Natural killer cell (primary cell): ENCODE measurements around the gene ALOX15B. TPM values are rescaled to one million over a fixed set of nuclear protein-coding genes. Genes with fewer than 3 reads are reported as not detected.

Experiments used
- ATAC-seq, 3 donors: fragments of 150-1000 bp in 2 of 3; fragments of 200-7000 bp in 1 of 3; cut with Tn5 transposase; 1 replicate in 1 of 3; 2 replicates in 2 of 3; pipeline ENCODE4 v1.10.0; 2021; ENCODE audit warnings: mild to moderate bottlenecking in 2 of 3, moderate library complexity in 2 of 3
- DNase-seq, 2 donors: peaks; one replicate each; pipeline versions ENCODE4 v3.0.0 to v3.0.0-alpha.2; 2013 to 2021; ENCODE audit warnings: mixed read lengths in 1 of 2
- H3K27ac ChIP-seq: one replicate; pipeline ENCODE4 v1.5.1; 2013; ENCODE audit warnings: mild to moderate bottlenecking, low read length
- H3K27me3 ChIP-seq: one replicate; pipeline ENCODE4 v1.6.1; 2013; ENCODE audit warnings: low read length; ENCODE audit not compliant: control insufficient read depth, insufficient read depth
- H3K36me3 ChIP-seq: one replicate; pipeline ENCODE4 v1.6.1; 2013; ENCODE audit warnings: low read length; ENCODE audit not compliant: control insufficient read depth, insufficient read depth
- H3K4me1 ChIP-seq: one replicate; pipeline ENCODE4 v1.6.1; 2013; ENCODE audit warnings: low read length; ENCODE audit not compliant: control insufficient read depth, insufficient read depth
- H3K4me3 ChIP-seq: one replicate; pipeline ENCODE4 v1.5.1; 2013; ENCODE audit warnings: low read length
- H3K9me3 ChIP-seq: one replicate; pipeline ENCODE4 v1.6.1; 2013; ENCODE audit warnings: low read length; ENCODE audit not compliant: control insufficient read depth, insufficient read depth
- H3K27ac Mint-ChIP-seq, 2 donors: one replicate each; pipeline ENCODE4 v1.8.0; 2022; ENCODE audit warnings: mild to moderate bottlenecking in 2 of 2, mixed read lengths in 2 of 2, moderate library complexity in 1 of 2
- H3K27me3 Mint-ChIP-seq, 2 donors: one replicate each; pipeline ENCODE4 v1.8.0; 2022; ENCODE audit warnings: low read depth in 2 of 2, mixed read lengths in 2 of 2
- H3K36me3 Mint-ChIP-seq: one replicate; pipeline ENCODE4 v1.8.0; 2022; ENCODE audit warnings: mixed read lengths
- H3K4me1 Mint-ChIP-seq, 2 donors: one replicate each; pipeline ENCODE4 v1.8.0; 2022; ENCODE audit warnings: mixed read lengths in 2 of 2
- H3K4me3 Mint-ChIP-seq: one replicate; pipeline ENCODE4 v1.8.0; 2022; ENCODE audit warnings: mild to moderate bottlenecking, moderate library complexity, mixed read lengths
- H3K9me3 Mint-ChIP-seq, 2 donors: one replicate each; pipeline ENCODE4 v1.8.0; 2022; ENCODE audit warnings: mixed read lengths in 2 of 2
- WGBS: methylation state at CpG from one replicate; pipeline ENCODE4 v1.1.7; 2013; ENCODE audit warnings: missing lambda C conversion rate; ENCODE audit not compliant: insufficient coverage; 5-methylcytosine and 5-hydroxymethylcytosine counted together
- intact Hi-C: fragments of 100-400 bp; cut with micrococcal nuclease; formaldehyde crosslinking; loops from one replicate; pipeline ENCODE4 v1.14.2; 2022
- total RNA-seq, 4 donors: library from RNA; stranded (reverse); fragments of 120-200 nt in 1 of 4; gene quantifications; one replicate each; pipeline versions ENCODE4 v1.2.3 to v1.2.4, GENCODE V29; 2013 to 2022
- TF ChIP-seq, protein P1 (sequence below): fragments of 200-600 bp; IDR thresholded peaks from one replicate; pipeline ENCODE4 v1.8.0; 2022; ENCODE audit warnings: antibody characterized with exemption

ALOX15B gene
- total RNA-seq, 3 donors from 2014 or later (not counting 1 experiment from before 2014, with no cell fraction given) = not detected

DNA sequence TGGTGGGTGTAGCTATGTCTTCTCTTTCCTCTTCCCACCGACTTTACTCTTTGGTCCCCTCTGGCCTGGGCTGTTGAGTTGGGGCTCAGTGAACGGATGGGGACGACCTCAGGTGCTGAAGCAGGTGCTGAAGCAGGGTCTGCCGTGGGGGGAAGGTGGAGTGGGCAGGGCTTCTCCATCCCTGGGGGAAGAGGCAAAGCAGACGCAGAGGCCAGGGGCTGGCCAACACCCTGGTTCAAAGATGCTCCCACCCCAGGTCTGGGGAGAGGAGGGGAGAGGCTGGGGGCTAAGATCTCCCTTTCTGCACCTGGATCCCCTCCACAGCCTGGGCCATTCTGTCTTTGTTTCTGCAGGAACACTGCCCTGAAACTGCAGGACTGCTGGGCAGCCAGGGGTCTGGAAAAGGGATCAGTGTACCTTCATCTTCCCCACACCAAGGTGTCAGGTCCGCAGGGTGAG is 25.7 kb downstream of the ALOX15B start:
- Histone ChIP-seq H3K4me3 (no peak overlapping the region), H3K27ac (no peak overlapping the region), H3K27me3 (peaks cover 19% of the 10 kb centered on the region), H3K4me1 (peaks cover 13% of the 10 kb centered on the region), H3K9me3 (no peaks in the 10 kb centered on the region), H3K36me3 (no peaks in the 10 kb centered on the region)
- no peak overlapping the region for H3K27ac Mint-ChIP-seq
- 61% methylated on average over 5 of the region's 6 CpGs for WGBS
- H3K27me3 Mint-ChIP-seq = peaks cover 28 to 40% of the 10 kb centered on the region in 2 donors
- no peak for DNase-seq
- intact Hi-C loops = loop anchor here (5.0 kb wide), 1 partner anchor 238 kb away; no protein-coding TSS in a partner anchor
- no peak for ATAC-seq
- H3K36me3 Mint-ChIP-seq = no peaks in the 10 kb centered on the region
- TF ChIP-seq, protein P1, sequence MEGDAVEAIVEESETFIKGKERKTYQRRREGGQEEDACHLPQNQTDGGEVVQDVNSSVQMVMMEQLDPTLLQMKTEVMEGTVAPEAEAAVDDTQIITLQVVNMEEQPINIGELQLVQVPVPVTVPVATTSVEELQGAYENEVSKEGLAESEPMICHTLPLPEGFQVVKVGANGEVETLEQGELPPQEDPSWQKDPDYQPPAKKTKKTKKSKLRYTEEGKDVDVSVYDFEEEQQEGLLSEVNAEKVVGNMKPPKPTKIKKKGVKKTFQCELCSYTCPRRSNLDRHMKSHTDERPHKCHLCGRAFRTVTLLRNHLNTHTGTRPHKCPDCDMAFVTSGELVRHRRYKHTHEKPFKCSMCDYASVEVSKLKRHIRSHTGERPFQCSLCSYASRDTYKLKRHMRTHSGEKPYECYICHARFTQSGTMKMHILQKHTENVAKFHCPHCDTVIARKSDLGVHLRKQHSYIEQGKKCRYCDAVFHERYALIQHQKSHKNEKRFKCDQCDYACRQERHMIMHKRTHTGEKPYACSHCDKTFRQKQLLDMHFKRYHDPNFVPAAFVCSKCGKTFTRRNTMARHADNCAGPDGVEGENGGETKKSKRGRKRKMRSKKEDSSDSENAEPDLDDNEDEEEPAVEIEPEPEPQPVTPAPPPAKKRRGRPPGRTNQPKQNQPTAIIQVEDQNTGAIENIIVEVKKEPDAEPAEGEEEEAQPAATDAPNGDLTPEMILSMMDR = no peak
- no peaks in the 10 kb centered on the region for H3K9me3 Mint-ChIP-seq
- H3K4me1 Mint-ChIP-seq = no peaks in the 10 kb centered on the region
- H3K4me3 Mint-ChIP-seq = no peak overlapping the region

DNA sequence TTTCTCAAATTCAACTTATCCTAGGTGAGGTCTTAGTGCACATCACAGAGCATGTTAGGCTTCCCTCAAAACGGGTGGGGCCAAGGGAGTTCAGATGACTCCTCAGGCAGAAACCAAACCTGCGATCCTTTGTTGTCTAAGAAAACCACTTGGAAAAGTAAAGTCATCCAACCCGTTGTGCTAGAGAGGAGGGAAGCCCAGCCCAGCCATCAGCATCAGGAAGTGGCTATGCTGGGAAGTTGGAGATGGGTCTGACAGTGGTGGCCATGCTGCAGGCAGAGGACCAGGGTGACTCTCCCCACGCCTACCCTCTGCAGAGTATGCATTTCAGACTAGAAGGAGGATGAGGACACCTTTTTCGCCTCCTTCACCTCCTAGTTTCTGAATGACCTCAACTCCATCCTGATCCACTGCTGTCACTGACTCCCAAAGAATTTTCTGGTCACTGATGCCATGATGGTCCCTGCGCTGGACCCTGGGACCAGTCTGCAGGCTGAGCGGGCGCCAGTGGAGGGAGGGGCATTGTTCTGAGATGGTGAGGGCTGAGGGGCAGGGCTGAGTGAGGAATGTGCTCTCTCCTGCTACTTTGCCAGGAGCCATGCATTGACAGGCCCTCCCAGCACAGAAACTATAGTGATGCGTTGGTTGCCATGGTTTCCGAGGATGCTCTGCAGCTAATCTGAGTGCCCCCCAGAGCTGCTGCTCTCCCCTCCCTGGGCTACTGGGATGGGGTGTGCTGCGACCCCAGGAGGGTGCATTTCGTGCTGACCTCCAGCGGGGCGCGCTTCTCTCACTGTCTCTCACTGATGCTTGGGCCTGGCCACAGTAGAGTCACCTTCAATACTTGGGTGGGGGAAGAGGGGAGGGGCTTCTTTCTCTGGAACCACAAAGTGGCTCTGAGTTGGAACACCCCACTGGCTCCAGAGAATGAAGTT is 28.2 kb downstream of the ALOX15B start:
- ATAC-seq (no peak), DNase-seq (no peak)
- Mint-ChIP-seq H3K27ac (no peak overlapping the region), H3K9me3 (no peaks in the 10 kb centered on the region), H3K27me3 (peaks cover 30 to 35% of the 10 kb centered on the region in 2 donors), H3K4me3 (no peak overlapping the region), H3K36me3 (no peaks in the 10 kb centered on the region), H3K4me1 (peaks cover 0 to 5% of the 10 kb centered on the region in 2 donors)
- intact Hi-C loops = no loop called here
- H3K4me3 ChIP-seq = no peak overlapping the region
- H3K36me3 ChIP-seq = no peaks in the 10 kb centered on the region
- H3K4me1 ChIP-seq = peaks cover 19% of the 10 kb centered on the region
- H3K27me3 ChIP-seq = peaks cover 27% of the 10 kb centered on the region
- no peak overlapping the region for H3K27ac ChIP-seq
- TF ChIP-seq, protein P1 = no peak
- no peaks in the 10 kb centered on the region for H3K9me3 ChIP-seq
- WGBS = 80% methylated on average over 11 of the region's 15 CpGs

DNA sequence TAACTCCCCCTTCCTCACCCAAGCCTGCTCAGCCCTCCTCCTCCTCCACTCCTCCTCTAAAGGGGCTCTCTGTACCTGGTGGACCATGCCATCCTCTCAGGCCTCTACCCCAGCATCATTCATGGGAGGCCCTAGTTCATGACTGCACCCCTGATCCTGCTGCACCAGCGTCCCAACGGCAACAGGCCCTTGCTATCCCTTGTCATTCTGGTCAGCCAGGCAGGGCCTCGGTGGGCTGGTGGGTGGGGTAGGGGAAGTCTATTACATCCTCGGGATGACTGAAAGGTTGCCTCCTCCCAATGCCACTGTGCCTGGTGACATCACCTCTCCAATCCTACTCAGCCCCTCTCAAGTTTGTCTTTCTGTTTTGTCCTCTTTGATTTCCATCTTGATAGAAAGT is 28.9 kb downstream of the ALOX15B start:
- no peak overlapping the region for H3K27ac Mint-ChIP-seq
- Histone ChIP-seq H3K27ac (no peak overlapping the region), H3K36me3 (no peaks in the 10 kb centered on the region), H3K4me1 (peaks cover 26% of the 10 kb centered on the region), H3K4me3 (no peak overlapping the region), H3K27me3 (peaks cover 27% of the 10 kb centered on the region), H3K9me3 (no peaks in the 10 kb centered on the region)
- intact Hi-C loops = no loop called here
- H3K9me3 Mint-ChIP-seq = no peaks in the 10 kb centered on the region
- no peaks in the 10 kb centered on the region for H3K36me3 Mint-ChIP-seq
- WGBS = no CpG with 5 or more reads among the region's 4 CpGs
- H3K4me3 Mint-ChIP-seq = no peak overlapping the region
- DNase-seq = no peak
- TF ChIP-seq, protein P1 = no peak
- peaks cover 30 to 36% of the 10 kb centered on the region in 2 donors for H3K27me3 Mint-ChIP-seq
- no peak for ATAC-seq
- H3K4me1 Mint-ChIP-seq = peaks cover 6 to 12% of the 10 kb centered on the region in 2 donors
